GM12878 (cell line): ENCODE measurements around the gene NPHS1.

Experiments used
- CTCF ChIP-seq, 3 experiments: IDR thresholded peaks in 2 of 3; conservative IDR thresholded peaks in 1 of 3; 2 replicates each; pipeline ENCODE4 v1.5.1; 2011; ENCODE audit warnings: low read depth in 3 of 3, low read length in 3 of 3, mild to moderate bottlenecking in 3 of 3, control low read depth in 2 of 3, moderate library complexity in 2 of 3, inconsistent platforms in 1 of 3, mixed read lengths in 1 of 3; ENCODE audit not compliant: control insufficient read depth in 2 of 3, insufficient read depth in 1 of 3; ENCODE audit errors: extremely low read depth in 1 of 3
- HDAC6 ChIP-seq: fragments of 200-600 bp; sonication (generic); IDR thresholded peaks from one replicate; pipeline ENCODE4 v1.8.0; 2017; ENCODE audit warnings: antibody characterized with exemption; ENCODE audit not compliant: unreplicated experiment
- NBN ChIP-seq: fragments of 450-650 bp; IDR thresholded peaks from 2 replicates; pipeline ENCODE4 v1.6.1; 2016
- NFYB ChIP-seq: IDR thresholded peaks from 2 replicates; pipeline ENCODE4 v1.6.1; 2011; ENCODE audit warnings: low read depth, mild to moderate bottlenecking, low read length, improper control_type of control experiment, moderate library complexity; ENCODE audit not compliant: insufficient read depth
- RAD21 ChIP-seq: IDR thresholded peaks from 2 replicates; pipeline ENCODE4 v1.6.1; 2011; ENCODE audit warnings: mild to moderate bottlenecking, low read depth, low read length, moderate library complexity; ENCODE audit not compliant: insufficient read depth
- SIX5 ChIP-seq: IDR thresholded peaks from 2 replicates; pipeline ENCODE4 v1.6.1; 2011; ENCODE audit warnings: mild to moderate bottlenecking, low read depth, low read length, moderate library complexity; ENCODE audit not compliant: severe bottlenecking
- SMC3 ChIP-seq: IDR thresholded peaks from 2 replicates; pipeline ENCODE4 v1.6.1; 2011; ENCODE audit warnings: low read length, improper control_type of control experiment, borderline replicate concordance
- TARDBP ChIP-seq: IDR thresholded peaks from 2 replicates; pipeline ENCODE4 v1.6.1; 2016; ENCODE audit warnings: borderline replicate concordance
- ZNF24 ChIP-seq: fragments of 450-650 bp; IDR thresholded peaks from 2 replicates; pipeline ENCODE4 v1.6.1; 2017; ENCODE audit warnings: antibody characterized with exemption, mild to moderate bottlenecking

- TF ChIP-seq NBN (no peak), SMC3 (no peak), HDAC6 (no peak), NFYB (no peak), RAD21 (no peak), TARDBP (no peak), SIX5 (no peak), CTCF (IDR thresholded peaks at IDR 0.05 in 2 of 3, conservative IDR thresholded peaks at IDR 0.05 in 1 of 3; ENCODE audit: control insufficient read depth in 2 of 3, extremely low read depth in 1 of 3, insufficient read depth in 1 of 3, low read depth in 3 of 3, low read length in 3 of 3) (no peak), ZNF24 (no peak)
These were observed 46.1 kb upstream of the NPHS1 start for GRCh38 chr19:35898499-35898809.
